Esophagus squamous epithelium (tissue), 4 donors: ENCODE data around the gene GALNT16.

Experiments
- CTCF ChIP-seq, 6 experiments: fragments of 450-650 bp in 4 of 6; fragments of 200-600 bp in 2 of 6; sonication (generic) in 2 of 6; IDR thresholded peaks; one replicate each; pipeline ENCODE4 v1.5.1; 2016 to 2019; ENCODE audit warnings: antibody characterized with exemption in 6 of 6, mild to moderate bottlenecking in 4 of 6, moderate library complexity in 4 of 6
- POLR2A ChIP-seq, 4 donors: fragments of 450-650 bp; IDR thresholded peaks; one replicate each; pipeline ENCODE4 v1.6.1; 2017; ENCODE audit warnings: antibody characterized with exemption in 4 of 4, mild to moderate bottlenecking in 4 of 4, moderate library complexity in 3 of 4

GRCh38 chr14:69328765-69329164 is 68.8 kb downstream of the GALNT16 start:
- TF ChIP-seq CTCF (IDR thresholded peaks at IDR 0.05) = no peak
- no peak for TF ChIP-seq POLR2A (IDR thresholded peaks at IDR 0.05)
